HG02623 (cell line): ENCODE data around the gene CDK6.

Experiments
- ATAC-seq: cut with Tn5 transposase; IDR thresholded peaks from one replicate; pipeline ENCODE4 v1.9.1; 2021; ENCODE audit warnings: moderate library complexity; ENCODE audit not compliant: unreplicated experiment

CDK6 gene

GRCh38 chr7:92740700-92741126 lies 95.7 kb downstream of the CDK6 start:
- ATAC-seq: no peak

GRCh38 chr7:92740134-92740533 lies 96.2 kb downstream of the CDK6 start:
- no peak for ATAC-seq

- no peak for ATAC-seq
Measured at GRCh38 chr7:92739091-92739490, 97.3 kb downstream of the CDK6 start.

GRCh38 chr7:92737706-92738105 lies 98.7 kb downstream of the CDK6 start:
- peak; percentile 92 for ATAC-seq

GRCh38 chr7:92736870-92737269 lies 99.5 kb downstream of the CDK6 start:
- ATAC-seq: no peak

- ATAC-seq: no peak
Measured at GRCh38 chr7:92735707-92736106, 100.7 kb downstream of the CDK6 start.

- ATAC-seq: no peak
Measured at GRCh38 chr7:92732316-92733036, 103.9 kb downstream of the CDK6 start.

- no peak for ATAC-seq
Measured at GRCh38 chr7:92731335-92732063, 104.9 kb downstream of the CDK6 start.

GRCh38 chr7:92730808-92731207 lies 105.6 kb downstream of the CDK6 start:
- ATAC-seq: no peak

- no peak for ATAC-seq
Measured at GRCh38 chr7:92729751-92730150, 106.6 kb downstream of the CDK6 start.

- no peak for ATAC-seq
Measured at GRCh38 chr7:92729172-92729571, 107.2 kb downstream of the CDK6 start.

- no peak for ATAC-seq
Measured at GRCh38 chr7:92727755-92728154, 108.6 kb downstream of the CDK6 start.

GRCh38 chr7:92725161-92725925 lies 111.0 kb downstream of the CDK6 start:
- ATAC-seq: no peak

- ATAC-seq: no peak
Measured at GRCh38 chr7:92723943-92724342, 112.4 kb downstream of the CDK6 start.

GRCh38 chr7:92723205-92723604 lies 113.2 kb downstream of the CDK6 start:
- ATAC-seq: no peak

GRCh38 chr7:92722541-92722940 lies 113.8 kb downstream of the CDK6 start:
- ATAC-seq: no peak

GRCh38 chr7:92720604-92721350 lies 115.6 kb downstream of the CDK6 start:
- peak; percentile 53 for ATAC-seq

- peak; percentile 57 for ATAC-seq
Measured at GRCh38 chr7:92717993-92718716, 118.2 kb downstream of the CDK6 start.

- ATAC-seq: no peak
Measured at GRCh38 chr7:92717623-92717992, 118.8 kb downstream of the CDK6 start.

- ATAC-seq: no peak
Measured at GRCh38 chr7:92716825-92717580, 119.4 kb downstream of the CDK6 start.
